A549 (cell line): ENCODE measurements around the gene SLC30A7. TPM values are rescaled to one million over a fixed set of nuclear protein-coding genes. Genes with fewer than 3 reads are reported as not detected.

Experiments used
- ATAC-seq, 2 experiments: fragments of 200-7000 bp in 1 of 2; fragments of >200 bp in 1 of 2; cut with Nextera tagmentation in 1 of 2; cut with Tn5 transposase in 1 of 2; 3 replicates each; pipeline versions ENCODE4 v1.8.0 to v1.9.1; 2018 to 2020; ENCODE audit warnings: mild to moderate bottlenecking in 1 of 2, moderate library complexity in 1 of 2
- CTCF ChIA-PET: fragments of 300-600 bp; sonication (Branson Sonifier 250); formaldehyde crosslinking; extraction: SDS; loops from one replicate; lab custom pipeline; 2021; ENCODE audit warnings: antibody characterized with exemption, inconsistent platforms; lab: Yijun Ruan, JAX
- POLR2A ChIA-PET: fragments of 350-600 bp; formaldehyde crosslinking; extraction: SDS; loops from one replicate; lab custom pipeline; 2021; ENCODE audit warnings: antibody characterized with exemption, inconsistent platforms; lab: Yijun Ruan, JAX
- DNase-seq, 2 experiments: peaks; one replicate each; pipeline versions ENCODE4 v3.0.0 to v3.0.0-alpha.2; 2011 to 2016; ENCODE audit warnings: low read depth in 1 of 2, low spot score in 1 of 2
- FAIRE-seq: peaks from 2 replicates; lab custom pipeline; 2011; peaks lifted over from hg19 to GRCh38; lab: Jason Lieb, UNC
- H3K27ac ChIP-seq, 2 experiments: fragments of >200 bp; sonication (Bioruptor Twin); formaldehyde crosslinking; 3 replicates each; pipeline ENCODE4 v1.5.1; 2016 to 2017
- H3K4me1 ChIP-seq: fragments of >200 bp; sonication (Bioruptor Twin); formaldehyde crosslinking; 3 replicates; pipeline ENCODE4 v1.6.1; 2016
- H3K4me2 ChIP-seq: fragments of >200 bp; sonication (Bioruptor Twin); formaldehyde crosslinking; 3 replicates; pipeline ENCODE4 v1.6.1; 2016
- H3K4me3 ChIP-seq: fragments of >200 bp; sonication (Bioruptor Twin); formaldehyde crosslinking; 3 replicates; pipeline ENCODE4 v1.5.1; 2016
- H3K9me3 ChIP-seq: fragments of >200 bp; sonication (Bioruptor Twin); formaldehyde crosslinking; 3 replicates; pipeline ENCODE4 v1.6.1; 2016
- ATOH8 ChIP-seq: fragments of 250-450 bp; sonication (Bioruptor Pico); IDR thresholded peaks from 2 replicates; pipeline ENCODE4 v1.5.0; 2020; ENCODE audit warnings: low read depth, mild to moderate bottlenecking, moderate library complexity
- BCL3 ChIP-seq: fragments of >200 bp; sonication (Bioruptor Twin); formaldehyde crosslinking; IDR thresholded peaks from 3 replicates; pipeline ENCODE4 v1.6.1; 2016
- BHLHE40 ChIP-seq: IDR thresholded peaks from 2 replicates; pipeline ENCODE4 v1.6.1; 2012; ENCODE audit warnings: low read depth, low read length, inconsistent platforms
- CEBPB ChIP-seq, 2 experiments: fragments of >200 bp in 1 of 2; sonication (Bioruptor Twin) in 1 of 2; formaldehyde crosslinking in 1 of 2; IDR thresholded peaks; 2 replicates each; pipeline ENCODE4 v1.6.1; 2012 to 2016
- EHF ChIP-seq: fragments of 250-450 bp; sonication (Bioruptor Pico); IDR thresholded peaks from 2 replicates; pipeline ENCODE4 v1.5.0; 2020; ENCODE audit warnings: mild to moderate bottlenecking
- FOSB ChIP-seq: fragments of 250-450 bp; sonication (Bioruptor Pico); IDR thresholded peaks from 2 replicates; pipeline ENCODE4 v1.5.0; 2020; ENCODE audit warnings: mild to moderate bottlenecking, moderate library complexity
- FOSL2 ChIP-seq, 2 experiments: fragments of 450-650 bp in 1 of 2; fragments of >200 bp in 1 of 2; sonication (Bioruptor Twin) in 1 of 2; formaldehyde crosslinking; IDR thresholded peaks; 2 replicates each; pipeline versions ENCODE4 v1.5.0 to v1.6.1; 2016 to 2020; ENCODE audit warnings: mild to moderate bottlenecking in 1 of 2, moderate library complexity in 1 of 2
- HDAC2 ChIP-seq: fragments of 200-600 bp; sonication (generic); IDR thresholded peaks from 2 replicates; pipeline ENCODE4 v1.6.1; 2016
- HOXA7 ChIP-seq: fragments of 250-450 bp; sonication (Bioruptor Pico); IDR thresholded peaks from 2 replicates; pipeline ENCODE4 v1.5.0; 2020; ENCODE audit warnings: mild to moderate bottlenecking, moderate library complexity
- HOXB13 ChIP-seq: fragments of 250-450 bp; sonication (Bioruptor Pico); IDR thresholded peaks from 2 replicates; pipeline ENCODE4 v1.5.0; 2020; ENCODE audit warnings: low read depth, mild to moderate bottlenecking, moderate library complexity
- HOXB5 ChIP-seq: fragments of 250-450 bp; sonication (Bioruptor Pico); IDR thresholded peaks from 2 replicates; pipeline ENCODE4 v1.5.0; 2020; ENCODE audit warnings: mild to moderate bottlenecking, moderate library complexity
- JUNB ChIP-seq: fragments of >200 bp; sonication (Bioruptor Twin); formaldehyde crosslinking; IDR thresholded peaks from 2 replicates; pipeline ENCODE4 v1.6.1; 2016
- KDM1A ChIP-seq: fragments of 200-600 bp; sonication (generic); IDR thresholded peaks from 2 replicates; pipeline ENCODE4 v1.6.1; 2016; ENCODE audit warnings: low read depth, mild to moderate bottlenecking
- KDM5A ChIP-seq: fragments of 200-600 bp; sonication (generic); IDR thresholded peaks from 2 replicates; pipeline ENCODE4 v1.6.1; 2016; ENCODE audit warnings: antibody characterized with exemption, mild to moderate bottlenecking
- MAFK ChIP-seq: fragments of 450-650 bp; IDR thresholded peaks from 2 replicates; pipeline ENCODE4 v1.6.1; 2014; ENCODE audit not compliant: partially characterized antibody
- NFE2L2 ChIP-seq: fragments of 150-350 bp; conservative IDR thresholded peaks from 2 replicates; pipeline ENCODE4 v1.6.1; 2014; ENCODE audit warnings: low read length
- PHF8 ChIP-seq: fragments of 200-600 bp; sonication (generic); IDR thresholded peaks from 2 replicates; pipeline ENCODE4 v1.6.1; 2016; ENCODE audit warnings: low read depth, mild to moderate bottlenecking, antibody characterized with exemption, moderate library complexity, borderline replicate concordance
- RARB ChIP-seq: fragments of 250-450 bp; sonication (Bioruptor Pico); IDR thresholded peaks from 2 replicates; pipeline ENCODE4 v1.8.0; 2021; ENCODE audit warnings: mild to moderate bottlenecking, moderate library complexity
- RFX5 ChIP-seq: fragments of 450-650 bp; IDR thresholded peaks from 2 replicates; pipeline ENCODE4 v1.7.1; 2014; ENCODE audit warnings: antibody characterized with exemption, mild to moderate bottlenecking, moderate library complexity
- RNF2 ChIP-seq: fragments of 200-600 bp; sonication (generic); IDR thresholded peaks from 2 replicates; pipeline ENCODE4 v1.6.1; 2016; ENCODE audit warnings: low read depth, mild to moderate bottlenecking, antibody characterized with exemption, moderate library complexity, borderline replicate concordance
- SREBF2 ChIP-seq: fragments of 450-650 bp; IDR thresholded peaks from 2 replicates; pipeline ENCODE4 v1.6.1; 2014; ENCODE audit warnings: mild to moderate bottlenecking, moderate library complexity
- TFCP2L1 ChIP-seq: fragments of 250-450 bp; sonication (Bioruptor Pico); IDR thresholded peaks from 2 replicates; pipeline ENCODE4 v1.5.0; 2021; ENCODE audit warnings: mild to moderate bottlenecking
- TP53 ChIP-seq: fragments of 250-450 bp; sonication (Bioruptor Pico); IDR thresholded peaks from 2 replicates; pipeline ENCODE4 v1.5.0; 2021; ENCODE audit warnings: mild to moderate bottlenecking, moderate library complexity
- ZFP36 ChIP-seq: fragments of 450-650 bp; IDR thresholded peaks from 2 replicates; pipeline ENCODE4 v1.6.1; 2014; ENCODE audit warnings: borderline replicate concordance; ENCODE audit not compliant: partially characterized antibody
- ZNF302 ChIP-seq: fragments of 250-450 bp; sonication (Bioruptor Pico); IDR thresholded peaks from 2 replicates; pipeline ENCODE4 v1.9.0; 2021; ENCODE audit warnings: inconsistent platforms, mild to moderate bottlenecking, moderate library complexity
- ZSCAN20 ChIP-seq: fragments of 250-450 bp; sonication (Bioruptor Pico); IDR thresholded peaks from 2 replicates; pipeline ENCODE4 v1.8.0; 2022; ENCODE audit warnings: mild to moderate bottlenecking, moderate library complexity
- WGBS: methylation state at CpG from one replicate; pipeline ENCODE4 v1.1.6; 2017; ENCODE audit errors: missing lambda C conversion rate; 5-methylcytosine and 5-hydroxymethylcytosine counted together
- polyA plus RNA-seq, 4 experiments: library from polyadenylated mRNA; depleted of rRNA in 3 of 4; stranded (reverse); fragments of >200 nt; fragmentation: RNase III in 1 of 4; extraction: RNeasy Plus Mini Kit Qiagen cat#74134 plus additional on column Dnase treatment in 1 of 4; gene quantifications; 2 replicates in 3 of 4; 3 replicates in 1 of 4; pipeline ENCODE4 v1.2.3, GENCODE V29; 2011 to 2017
- TF ChIP-seq, protein P1 (sequence below): fragments of 250-450 bp; sonication (Bioruptor Pico); IDR thresholded peaks from 2 replicates; pipeline ENCODE4 v1.5.0; 2021; ENCODE audit warnings: mild to moderate bottlenecking, moderate library complexity, borderline replicate concordance

The SLC30A7 gene
- polyA plus RNA-seq, 2 of the 4 experiments (the other 2 are of a cell fraction): 4.3 to 9.6 TPM

GRCh38 chr1:100902365-100902764 is 6.5 kb downstream of the SLC30A7 start:
- CTCF ChIA-PET: no interaction called here
- TF ChIP-seq BCL3 (no peak), NFE2L2 (no peak), HDAC2 (no peak), EHF (CRISPR knock-in tag) (no peak), RARB (CRISPR knock-in tag) (no peak), PHF8 (no peak), FOSB (CRISPR knock-in tag) (no peak), KDM1A (no peak), RFX5 (no peak), HOXB5 (no peak), ZFP36 (no peak), ATOH8 (CRISPR knock-in tag) (no peak), CEBPB (IDR thresholded peaks at IDR 0.05) (no peak), ZNF302 (CRISPR knock-in tag) (no peak), HOXA7 (no peak), TFCP2L1 (CRISPR knock-in tag) (no peak), JUNB (no peak), ZSCAN20 (CRISPR knock-in tag) (no peak)
- TF ChIP-seq, protein P1, sequence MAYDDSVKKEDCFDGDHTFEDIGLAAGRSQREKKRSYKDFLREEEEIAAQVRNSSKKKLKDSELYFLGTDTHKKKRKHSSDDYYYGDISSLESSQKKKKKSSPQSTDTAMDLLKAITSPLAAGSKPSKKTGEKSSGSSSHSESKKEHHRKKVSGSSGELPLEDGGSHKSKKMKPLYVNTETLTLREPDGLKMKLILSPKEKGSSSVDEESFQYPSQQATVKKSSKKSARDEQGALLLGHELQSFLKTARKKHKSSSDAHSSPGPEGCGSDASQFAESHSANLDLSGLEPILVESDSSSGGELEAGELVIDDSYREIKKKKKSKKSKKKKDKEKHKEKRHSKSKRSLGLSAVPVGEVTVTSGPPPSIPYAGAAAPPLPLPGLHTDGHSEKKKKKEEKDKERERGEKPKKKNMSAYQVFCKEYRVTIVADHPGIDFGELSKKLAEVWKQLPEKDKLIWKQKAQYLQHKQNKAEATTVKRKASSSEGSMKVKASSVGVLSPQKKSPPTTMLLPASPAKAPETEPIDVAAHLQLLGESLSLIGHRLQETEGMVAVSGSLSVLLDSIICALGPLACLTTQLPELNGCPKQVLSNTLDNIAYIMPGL: no peak
- no peak for FAIRE-seq
- Histone ChIP-seq H3K4me3 (no peak overlapping the region), H3K9me3 (no peaks in the 10 kb centered on the region), H3K27ac (no peak overlapping the region), H3K4me2 (no peak overlapping the region), H3K4me1 (peaks cover 2% of the 10 kb centered on the region; the same call in 1 of the 3 replicates)
- POLR2A ChIA-PET: no interaction called here
- no peak for DNase-seq
- ATAC-seq: no peak
- 100% methylated on average over 1 of the region's 1 CpG for WGBS

DNA sequence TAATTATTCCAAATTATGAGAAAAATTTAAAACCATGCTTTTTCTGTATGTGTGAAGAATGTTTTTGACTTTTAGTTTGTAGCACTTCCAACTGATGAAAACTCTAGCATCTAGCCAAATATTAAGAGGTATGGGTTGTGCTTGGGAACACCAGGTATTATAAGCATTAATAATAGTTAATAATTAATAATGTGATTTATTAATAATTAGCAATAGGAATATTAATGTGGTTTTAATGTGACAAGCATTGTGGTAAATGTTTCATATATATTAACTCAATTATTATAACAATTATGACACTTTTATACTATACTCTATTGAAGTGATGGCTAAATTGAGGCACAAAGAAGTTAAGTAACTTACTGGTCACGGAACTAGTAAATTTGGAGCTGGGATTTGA is 7.9 kb downstream of the SLC30A7 start:
- H3K4me2 ChIP-seq: no peak overlapping the region
- FAIRE-seq (no peak), DNase-seq (no peak), ATAC-seq (no peak)
- POLR2A ChIA-PET: no interaction called here
- 90% methylated on average over 1 of the region's 1 CpG for WGBS
- no peaks in the 10 kb centered on the region for H3K9me3 ChIP-seq
- H3K27ac ChIP-seq: no peak overlapping the region
- H3K4me3 ChIP-seq: no peak overlapping the region
- CTCF ChIA-PET: no interaction called here
- TF ChIP-seq SREBF2: no peak
- TF ChIP-seq TP53 (CRISPR knock-in tag): no peak
- no peak for TF ChIP-seq ZSCAN20 (CRISPR knock-in tag)
- no peak for TF ChIP-seq FOSL2 (IDR thresholded peaks at IDR 0.05)
- no peak for TF ChIP-seq FOSL2 (CRISPR knock-in tag; IDR thresholded peaks at IDR 0.05)
- no peak for TF ChIP-seq MAFK
- TF ChIP-seq BHLHE40: no peak
- TF ChIP-seq HOXB13 (CRISPR knock-in tag): no peak
- no peak for TF ChIP-seq RNF2
- TF ChIP-seq KDM5A: no peak
- no peak for TF ChIP-seq RFX5
- no peaks in the 10 kb centered on the region for H3K4me1 ChIP-seq
